ENCODE data around the gene SLAMF8.

Gene SLAMF8

GRCh38 chr1:159877695-159878444 is 51.2 kb downstream of the SLAMF8 start:
- Histone ChIP-seq H3K79me1 (ENCODE audit: low read length) (no peaks in the 10 kb centered on the region), H4K8ac (ENCODE audit: low read depth, low read length) (no peak overlapping the region)
- WGBS (ENCODE audit: extremely low coverage, insufficient coverage, insufficient read length): no CpG with 5 or more reads among the region's 6 CpGs

GRCh38 chr1:159879136-159879535 is 52.5 kb downstream of the SLAMF8 start:
- WGBS (ENCODE audit: extremely low coverage, insufficient coverage, insufficient read length): no CpG with 5 or more reads among the region's 3 CpGs
- Histone ChIP-seq H3K36me3 (ENCODE audit: control insufficient read depth in 1 of 2, insufficient read depth in 2 of 2, low read length in 2 of 2) (no peaks in the 10 kb centered on the region), H2BK120ac (ENCODE audit: insufficient read depth, low read length, poor library complexity) (no peak overlapping the region)

More at GRCh38 chr1:159877695-159878444, 51.2 kb downstream of the SLAMF8 start:
- H3K18ac ChIP-seq (ENCODE audit: low read length): no peak overlapping the region
- H2BK5ac ChIP-seq (ENCODE audit: low read depth, low read length, poor library complexity): no peak overlapping the region
- peaks cover 4% of the 10 kb centered on the region in 2 experiments for H3K4me1 ChIP-seq (ENCODE audit: control insufficient read depth in 1 of 2, insufficient read depth in 2 of 2, low read length in 2 of 2)
- H3K27ac ChIP-seq (ENCODE audit: low read depth, low read length): no peak overlapping the region
- H4K91ac ChIP-seq (ENCODE audit: low read depth, low read length): no peak overlapping the region
- no peak overlapping the region for H3K4ac ChIP-seq (ENCODE audit: low read depth, low read length)
- H3K4me3 ChIP-seq (ENCODE audit: low read depth, low read length): no peak overlapping the region
- H3K9me3 ChIP-seq (ENCODE audit: insufficient read depth, low read depth, low read length): no peaks in the 10 kb centered on the region
- DNase-seq: peak; percentile 23 to 27
- no peak overlapping the region for H3K23ac ChIP-seq (ENCODE audit: low read length)
- H2AK5ac ChIP-seq (ENCODE audit: low read length): no peak overlapping the region
- H2AFZ ChIP-seq (ENCODE audit: insufficient read depth, low read length, poor library complexity): no peak overlapping the region
- H2BK120ac ChIP-seq (ENCODE audit: insufficient read depth, low read length, poor library complexity): no peak overlapping the region
- H3K36me3 ChIP-seq (ENCODE audit: control insufficient read depth in 1 of 2, insufficient read depth in 2 of 2, low read length in 2 of 2): no peaks in the 10 kb centered on the region
- H3K4me2 ChIP-seq (ENCODE audit: low read length): no peak overlapping the region
- H3K79me2 ChIP-seq (ENCODE audit: control insufficient read depth, insufficient read depth, low read length, poor library complexity): no peaks in the 10 kb centered on the region
- H4K12ac ChIP-seq (ENCODE audit: low read depth, low read length): no peak overlapping the region
- H3K27me3 ChIP-seq (ENCODE audit: insufficient read depth, low read length): no peaks in the 10 kb centered on the region
- no peak overlapping the region for H3K14ac ChIP-seq (ENCODE audit: low read length)
- no peak overlapping the region for H2BK12ac ChIP-seq (ENCODE audit: low read length)
- no peak overlapping the region for H3K9ac ChIP-seq (ENCODE audit: low read length)

GRCh38 chr1:159879977-159880376 is 53.3 kb downstream of the SLAMF8 start:
- H3K4me1 ChIP-seq (ENCODE audit: control insufficient read depth in 1 of 2, insufficient read depth in 2 of 2, low read length in 2 of 2): no peaks in the 10 kb centered on the region
- no peaks in the 10 kb centered on the region for H3K79me2 ChIP-seq (ENCODE audit: control insufficient read depth, insufficient read depth, low read length, poor library complexity)
- H3K4me3 ChIP-seq (ENCODE audit: low read depth, low read length): no peak overlapping the region
- no peaks in the 10 kb centered on the region for H3K9me3 ChIP-seq (ENCODE audit: insufficient read depth, low read depth, low read length)
- H4K12ac ChIP-seq (ENCODE audit: low read depth, low read length): no peak overlapping the region
- H3K9ac ChIP-seq (ENCODE audit: low read length): no peak overlapping the region
- no peak overlapping the region for H2AK5ac ChIP-seq (ENCODE audit: low read length)
- no CpG with 5 or more reads among the region's 4 CpGs for WGBS (ENCODE audit: extremely low coverage, insufficient coverage, insufficient read length)
- no peak overlapping the region for H3K23ac ChIP-seq (ENCODE audit: low read length)
- no peaks in the 10 kb centered on the region for H3K79me1 ChIP-seq (ENCODE audit: low read length)
- no peak overlapping the region for H3K4ac ChIP-seq (ENCODE audit: low read depth, low read length)
- H3K14ac ChIP-seq (ENCODE audit: low read length): no peak overlapping the region
- H4K91ac ChIP-seq (ENCODE audit: low read depth, low read length): no peak overlapping the region
- no peak overlapping the region for H3K18ac ChIP-seq (ENCODE audit: low read length)
- H2BK120ac ChIP-seq (ENCODE audit: insufficient read depth, low read length, poor library complexity): no peak overlapping the region
- no peak overlapping the region for H3K4me2 ChIP-seq (ENCODE audit: low read length)
- H4K8ac ChIP-seq (ENCODE audit: low read depth, low read length): no peak overlapping the region
- no peak overlapping the region for H2BK5ac ChIP-seq (ENCODE audit: low read depth, low read length, poor library complexity)
- H3K27me3 ChIP-seq (ENCODE audit: insufficient read depth, low read length): no peaks in the 10 kb centered on the region
- peak; percentile 33 to 76 for DNase-seq
- H2AFZ ChIP-seq (ENCODE audit: insufficient read depth, low read length, poor library complexity): no peak overlapping the region
- no peak overlapping the region for H3K27ac ChIP-seq (ENCODE audit: low read depth, low read length)
- H3K36me3 ChIP-seq (ENCODE audit: control insufficient read depth in 1 of 2, insufficient read depth in 2 of 2, low read length in 2 of 2): no peaks in the 10 kb centered on the region
- no peak overlapping the region for H2BK12ac ChIP-seq (ENCODE audit: low read length)

More at GRCh38 chr1:159879136-159879535, 52.5 kb downstream of the SLAMF8 start:
- H2BK5ac ChIP-seq (ENCODE audit: low read depth, low read length, poor library complexity): no peak overlapping the region
- no peak overlapping the region for H3K4ac ChIP-seq (ENCODE audit: low read depth, low read length)
- no peak overlapping the region for H3K23ac ChIP-seq (ENCODE audit: low read length)
- no peaks in the 10 kb centered on the region for H3K27me3 ChIP-seq (ENCODE audit: insufficient read depth, low read length)
- no peak overlapping the region for H4K8ac ChIP-seq (ENCODE audit: low read depth, low read length)
- H3K9me3 ChIP-seq (ENCODE audit: insufficient read depth, low read depth, low read length): no peaks in the 10 kb centered on the region
- H3K14ac ChIP-seq (ENCODE audit: low read length): no peak overlapping the region
- H3K79me1 ChIP-seq (ENCODE audit: low read length): no peaks in the 10 kb centered on the region
- no peak for DNase-seq
- no peak overlapping the region for H3K4me3 ChIP-seq (ENCODE audit: low read depth, low read length)
- no peak overlapping the region for H2AK5ac ChIP-seq (ENCODE audit: low read length)
- H2BK12ac ChIP-seq (ENCODE audit: low read length): no peak overlapping the region
- no peak overlapping the region for H2AFZ ChIP-seq (ENCODE audit: insufficient read depth, low read length, poor library complexity)
- H3K4me1 ChIP-seq (ENCODE audit: control insufficient read depth in 1 of 2, insufficient read depth in 2 of 2, low read length in 2 of 2): no peaks in the 10 kb centered on the region
- no peak overlapping the region for H3K27ac ChIP-seq (ENCODE audit: low read depth, low read length)
- H3K18ac ChIP-seq (ENCODE audit: low read length): no peak overlapping the region
- no peak overlapping the region for H4K12ac ChIP-seq (ENCODE audit: low read depth, low read length)
- no peak overlapping the region for H4K91ac ChIP-seq (ENCODE audit: low read depth, low read length)
- H3K79me2 ChIP-seq (ENCODE audit: control insufficient read depth, insufficient read depth, low read length, poor library complexity): no peaks in the 10 kb centered on the region
- no peak overlapping the region for H3K4me2 ChIP-seq (ENCODE audit: low read length)
- H3K9ac ChIP-seq (ENCODE audit: low read length): no peak overlapping the region

- Histone ChIP-seq H3K79me2 (ENCODE audit: control insufficient read depth, insufficient read depth, low read length, poor library complexity) (no peaks in the 10 kb centered on the region), H3K79me1 (ENCODE audit: low read length) (no peaks in the 10 kb centered on the region), H3K4ac (ENCODE audit: low read depth, low read length) (no peak overlapping the region), H4K8ac (ENCODE audit: low read depth, low read length) (no peak overlapping the region), H3K14ac (ENCODE audit: low read length) (no peak overlapping the region), H2BK5ac (ENCODE audit: low read depth, low read length, poor library complexity) (no peak overlapping the region), H3K27ac (ENCODE audit: low read depth, low read length) (no peak overlapping the region), H3K4me1 (ENCODE audit: control insufficient read depth in 1 of 2, insufficient read depth in 2 of 2, low read length in 2 of 2) (no peaks in the 10 kb centered on the region), H2AFZ (ENCODE audit: insufficient read depth, low read length, poor library complexity) (no peak overlapping the region), H3K36me3 (ENCODE audit: control insufficient read depth in 1 of 2, insufficient read depth in 2 of 2, low read length in 2 of 2) (no peaks in the 10 kb centered on the region), H3K23ac (ENCODE audit: low read length) (no peak overlapping the region), H3K18ac (ENCODE audit: low read length) (no peak overlapping the region), H2BK12ac (ENCODE audit: low read length) (no peak overlapping the region), H4K91ac (ENCODE audit: low read depth, low read length) (no peak overlapping the region), H3K4me2 (ENCODE audit: low read length) (no peak overlapping the region), H3K27me3 (ENCODE audit: insufficient read depth, low read length) (no peaks in the 10 kb centered on the region), H2BK120ac (ENCODE audit: insufficient read depth, low read length, poor library complexity) (no peak overlapping the region), H3K9ac (ENCODE audit: low read length) (no peak overlapping the region), H3K9me3 (ENCODE audit: insufficient read depth, low read depth, low read length) (no peaks in the 10 kb centered on the region), H4K12ac (ENCODE audit: low read depth, low read length) (no peak overlapping the region), H2AK5ac (ENCODE audit: low read length) (no peak overlapping the region), H3K4me3 (ENCODE audit: low read depth, low read length) (no peak overlapping the region)
- no peak for DNase-seq
- WGBS (ENCODE audit: extremely low coverage, insufficient coverage, insufficient read length): no CpG with 5 or more reads among the region's 3 CpGs
Observed at GRCh38 chr1:159880430-159880829, 53.8 kb downstream of the SLAMF8 start.
